NCI-H226 (cell line): Measurements from ENCODE around the gene RHEB.
"Not testable (repeated sequence)": the region's sequence is repeated elsewhere in the genome, so short reads cannot be mapped to it uniquely, and the experiment has no call there.

Experiments used
- DNase-seq: peaks from one replicate; pipeline ENCODE4 v3.0.0-alpha.2; 2015

The RHEB gene

GRCh38 chr7:151524845-151525244, 5.2 kb upstream of the RHEB start:
- no peak for DNase-seq

DNA sequence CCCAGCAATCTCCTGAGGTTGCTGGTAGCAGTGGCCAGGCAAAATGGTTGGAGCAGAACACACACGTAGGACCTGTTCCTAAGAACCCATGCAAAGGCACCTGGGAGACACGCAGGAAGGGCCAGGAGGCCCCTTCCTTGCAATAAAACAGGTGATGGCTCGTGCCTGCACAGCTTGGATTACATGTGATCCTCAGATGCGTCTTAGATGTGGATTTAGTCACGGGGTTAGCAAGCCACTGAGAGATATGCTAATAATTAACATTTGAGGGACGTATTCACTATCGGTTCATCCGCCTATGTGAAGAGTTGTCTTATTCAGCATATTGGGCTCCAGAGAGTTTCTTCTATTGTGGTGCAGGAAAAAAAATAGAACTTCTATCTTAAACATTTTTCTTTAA, 4.6 kb upstream of the RHEB start:
- DNase-seq: no peak

GRCh38 chr7:151520419-151521261, 945 bp upstream of the RHEB start:
- peak; percentile 17 for DNase-seq

DNA sequence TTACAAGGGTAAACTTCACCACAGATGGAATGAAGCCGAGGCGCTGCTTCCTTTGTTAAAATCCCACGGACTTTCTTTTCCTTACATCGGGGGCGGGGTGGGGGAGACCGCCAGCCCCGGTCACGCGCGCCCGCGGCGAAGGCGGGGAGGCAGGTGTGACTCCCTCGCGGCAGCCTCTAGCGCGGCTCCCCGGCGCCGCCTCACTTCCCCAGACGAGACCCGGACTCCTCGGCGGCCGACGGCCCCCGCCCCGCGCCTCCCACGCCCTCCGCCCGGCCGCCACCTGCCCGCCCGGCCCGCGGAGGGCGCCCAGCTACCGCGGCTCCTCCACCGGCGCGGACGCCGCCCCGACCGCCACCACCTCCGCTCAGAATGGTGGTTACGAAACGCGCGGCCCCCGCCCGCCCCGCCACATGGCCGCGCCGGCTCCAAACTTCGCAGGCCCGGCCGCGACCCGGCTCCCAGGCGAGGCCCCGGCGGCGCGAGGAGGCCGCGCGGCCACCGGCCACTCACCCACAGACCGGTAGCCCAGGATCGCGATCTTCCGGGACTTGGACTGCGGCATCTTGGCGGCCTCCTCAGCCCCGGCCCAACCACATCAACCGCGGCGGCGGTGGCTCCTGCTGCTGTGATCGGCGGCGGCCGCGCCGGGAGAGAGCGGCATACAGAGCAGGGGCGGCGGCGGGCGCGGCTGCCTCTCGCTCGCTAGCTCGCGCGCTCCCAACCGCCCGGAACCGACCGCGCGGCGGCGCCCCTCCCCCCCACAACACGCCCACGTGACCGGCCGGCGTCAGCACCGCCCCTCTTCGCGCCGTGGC, 539 bp downstream of the RHEB start:
- DNase-seq: not testable (repeated sequence)

DNA sequence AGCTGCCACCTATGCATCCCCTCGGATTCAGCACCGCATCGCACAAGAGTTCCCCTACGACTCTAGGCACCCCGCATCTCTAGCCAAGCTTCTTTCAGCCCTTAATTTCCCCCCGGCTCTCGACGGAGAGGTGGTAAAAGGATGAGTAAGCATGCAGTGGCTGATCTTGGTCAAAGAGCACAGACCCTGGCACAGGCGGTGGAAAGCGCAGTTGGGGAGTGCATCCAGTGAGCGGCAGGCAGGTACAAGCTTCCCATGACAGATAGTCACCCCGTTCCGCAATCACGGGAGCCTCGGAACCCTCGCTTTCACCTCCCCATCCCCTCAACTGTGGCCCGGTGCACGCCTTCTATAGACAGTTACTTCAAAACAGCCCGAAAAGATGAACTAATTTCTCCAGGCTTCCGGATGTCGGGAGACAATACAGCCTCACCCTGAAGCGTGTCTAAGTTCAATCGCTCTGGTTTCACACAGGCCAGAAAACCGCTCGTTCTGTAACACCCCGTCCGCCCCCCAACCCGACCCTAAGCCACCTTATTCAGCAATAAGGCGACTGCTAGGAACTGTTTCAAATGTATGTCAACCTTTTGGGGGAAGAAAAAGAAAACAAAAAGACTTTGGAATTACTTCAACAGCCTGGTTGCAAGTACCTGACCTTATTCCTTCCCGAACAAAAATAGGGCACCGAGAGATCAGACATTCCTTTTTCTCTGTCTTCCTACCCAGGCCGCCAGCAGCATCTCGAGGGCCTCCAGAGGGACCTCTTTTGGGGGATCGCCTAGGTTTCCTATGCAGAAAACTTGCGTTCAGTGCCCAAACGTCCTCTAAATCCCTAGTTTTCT, 1.4 kb downstream of the RHEB start:
- DNase-seq: peak; percentile 46

- DNase-seq: no peak
Measured at GRCh38 chr7:151517601-151518104, 2.0 kb downstream of the RHEB start.

DNA sequence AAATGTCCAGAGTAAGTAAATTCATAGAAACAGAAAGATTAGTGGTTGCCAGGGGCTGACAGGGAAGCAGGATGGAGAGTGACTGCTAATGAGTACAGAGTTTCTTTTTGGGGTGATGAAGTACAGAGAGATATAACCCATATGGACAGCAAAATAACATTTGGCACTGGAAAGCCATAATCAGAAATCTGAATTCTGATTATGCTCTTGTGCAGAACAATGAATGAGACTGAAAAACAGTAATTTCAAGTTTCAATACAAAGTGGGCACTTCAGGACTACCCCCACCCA, 4.5 kb downstream of the RHEB start:
- DNase-seq: no peak

GRCh38 chr7:151514461-151515275, 5.0 kb downstream of the RHEB start:
- DNase-seq: no peak

GRCh38 chr7:151513133-151513532, 6.6 kb downstream of the RHEB start:
- DNase-seq: no peak

DNA sequence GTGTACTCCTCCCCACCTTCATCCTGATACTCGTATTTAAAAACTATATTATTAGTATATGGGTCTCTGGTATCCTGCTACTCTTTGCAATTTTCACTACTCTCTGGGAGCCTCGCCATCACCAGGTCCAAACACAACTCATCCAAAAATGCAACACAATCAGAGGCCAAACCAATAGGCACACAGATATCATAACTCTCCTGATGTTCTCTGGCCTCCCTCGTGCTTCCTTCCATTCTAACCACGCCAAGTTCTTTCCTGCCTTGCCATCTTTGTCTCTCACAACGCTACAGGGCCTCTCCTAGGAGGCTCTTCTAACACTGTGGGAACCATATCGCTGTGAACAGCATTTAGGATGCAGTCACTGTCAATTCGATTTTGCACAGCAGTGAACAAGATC, 7.3 kb downstream of the RHEB start:
- DNase-seq: no peak

GRCh38 chr7:151511946-151512345, 7.7 kb downstream of the RHEB start:
- DNase-seq: no peak

- no peak for DNase-seq
Measured at GRCh38 chr7:151511270-151511669, 8.4 kb downstream of the RHEB start.

GRCh38 chr7:151509670-151510333, 9.9 kb downstream of the RHEB start:
- no peak for DNase-seq

- DNase-seq: no peak
Measured at GRCh38 chr7:151508991-151509390, 10.7 kb downstream of the RHEB start.

DNA sequence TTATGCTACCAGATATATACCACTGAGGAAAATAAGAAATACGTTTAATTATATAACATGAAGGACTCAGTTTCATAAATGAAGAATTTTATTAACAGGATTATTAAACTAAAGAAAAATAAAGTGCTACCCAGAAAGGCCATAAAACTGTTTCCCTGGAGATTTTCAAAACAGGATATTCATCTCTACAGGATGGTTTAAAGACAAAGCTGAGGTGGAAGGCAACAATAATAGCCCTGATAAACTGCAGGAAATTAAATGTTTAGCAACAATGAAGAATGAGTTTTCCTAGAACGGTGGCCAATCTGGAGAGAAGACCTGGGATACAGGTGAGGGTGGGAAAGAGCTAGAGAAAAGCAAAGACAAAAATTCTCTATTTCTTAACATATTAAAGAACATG, 11.9 kb downstream of the RHEB start:
- no peak for DNase-seq

GRCh38 chr7:151506901-151507382, 12.8 kb downstream of the RHEB start:
- no peak for DNase-seq

DNA sequence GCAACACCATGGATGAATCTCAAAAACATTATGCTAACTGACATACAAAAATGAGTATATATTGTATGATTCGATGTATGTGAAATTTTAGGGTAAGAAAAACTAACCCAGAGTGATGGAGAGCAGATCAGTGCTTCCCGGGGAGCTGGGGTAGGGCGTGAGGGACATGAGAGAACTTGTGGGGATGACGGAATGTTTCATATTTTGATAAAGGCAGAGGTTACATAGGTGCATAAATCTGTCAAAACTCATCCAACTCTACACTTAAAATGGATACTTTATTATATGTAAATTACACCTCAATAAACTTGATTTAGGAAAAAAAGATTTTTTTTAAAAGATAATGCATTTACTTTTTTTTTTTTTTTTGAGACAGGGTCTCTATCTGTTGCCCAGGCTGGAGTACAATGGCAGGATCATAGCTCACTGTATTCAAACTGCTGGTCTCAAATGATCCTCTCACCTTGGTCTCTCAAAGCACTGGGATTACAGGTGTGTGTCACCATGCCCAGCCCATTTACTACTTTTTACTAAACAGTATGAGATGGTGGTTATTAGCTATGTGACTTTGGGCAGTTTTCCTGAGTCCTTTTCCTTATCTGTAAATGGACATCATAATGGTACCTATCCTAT, 13.7 kb downstream of the RHEB start:
- DNase-seq: no peak

DNA sequence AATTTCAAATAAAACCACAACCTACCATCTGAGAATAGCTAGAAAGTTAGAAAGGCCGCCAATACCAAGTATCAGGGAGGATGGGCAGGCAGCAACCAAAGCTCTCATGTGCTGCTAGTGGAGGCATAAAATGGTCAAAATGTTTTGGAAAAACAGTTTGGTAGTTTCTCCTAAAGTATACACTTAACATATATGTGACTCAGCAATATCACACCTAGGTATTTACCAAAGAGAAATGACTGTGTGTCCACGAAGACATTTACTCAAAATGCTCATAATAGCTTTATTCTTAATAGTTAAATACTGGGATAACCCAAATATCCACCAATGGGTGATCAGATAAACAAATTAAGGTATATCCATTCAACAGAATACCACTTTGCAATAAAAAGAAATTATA, 14.3 kb downstream of the RHEB start:
- no peak for DNase-seq

DNA sequence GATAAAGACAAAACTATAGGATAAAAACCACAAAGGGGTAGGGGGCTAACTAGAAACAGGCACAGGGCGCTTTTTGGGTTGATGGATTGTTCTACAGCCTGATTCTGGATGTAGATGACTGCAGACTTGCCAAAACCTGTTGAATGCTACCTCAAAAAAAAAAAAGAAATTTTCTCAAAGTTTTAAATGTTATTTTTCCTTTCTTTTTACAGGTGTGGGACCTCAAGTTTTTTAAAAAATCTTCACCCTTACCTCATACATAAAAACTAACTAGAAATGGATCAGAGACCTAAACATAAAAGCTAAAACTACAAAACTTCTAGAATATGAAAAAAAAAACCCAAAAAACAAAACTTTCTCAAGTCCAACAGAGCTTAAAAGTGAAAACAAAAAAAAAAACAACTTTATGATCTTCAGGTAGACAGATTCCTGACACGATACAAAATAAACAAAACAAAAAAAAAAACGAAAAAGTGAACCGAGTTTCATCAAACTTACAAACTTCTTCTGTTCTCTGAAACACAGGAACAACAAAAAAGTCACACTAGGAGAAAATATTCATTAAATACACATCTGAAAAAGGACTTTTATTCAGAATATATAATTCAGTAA, 14.9 kb downstream of the RHEB start:
- no peak for DNase-seq

- peak; percentile 91 for DNase-seq
Measured at GRCh38 chr7:151503902-151504714, 15.6 kb downstream of the RHEB start.
